CD4-positive, alpha-beta T cell (primary cell): ENCODE results near the gene GBGT1. TPM values are rescaled to one million over a fixed set of nuclear protein-coding genes. Genes with fewer than 3 reads are reported as not detected.

Source experiments
- ATAC-seq: fragments of 200-7000 bp; cut with Tn5 transposase; one replicate; pipeline ENCODE4 v1.10.0; 2022; ENCODE audit warnings: mild to moderate bottlenecking; ENCODE audit not compliant: poor library complexity
- CTCF ChIA-PET: fragments of 350-600 bp; sonication (Branson Sonifier 250); formaldehyde crosslinking; loops from one replicate; lab custom pipeline; 2021; ENCODE audit warnings: antibody characterized with exemption, inconsistent platforms; lab: Charles Lee
- POLR2A ChIA-PET: fragments of 350-600 bp; sonication (Branson Sonifier 250); formaldehyde crosslinking; loops from one replicate; lab custom pipeline; 2021; ENCODE audit warnings: antibody characterized with exemption, inconsistent platforms; lab: Charles Lee
- DNase-seq, 14 experiments: peaks; one replicate each; pipeline ENCODE4 v3.0.0-alpha.2; 2013 to 2020; ENCODE audit warnings: mixed read lengths in 2 of 14
- H3K27ac ChIP-seq, 2 donors: one replicate each; pipeline versions ENCODE4 v1.5.1 to v1.7.0; 2013; ENCODE audit warnings: low read length in 2 of 2, low read depth in 1 of 2, mild to moderate bottlenecking in 1 of 2
- H3K27me3 ChIP-seq, 2 experiments: 1 replicate in 1 of 2; 2 replicates in 1 of 2; pipeline versions ENCODE4 v1.6.1 to v1.7.0; 2013; ENCODE audit warnings: low read length in 2 of 2, control low read depth in 1 of 2, mild to moderate bottlenecking in 1 of 2, moderate library complexity in 1 of 2; ENCODE audit not compliant: insufficient read depth in 2 of 2, control insufficient read depth in 1 of 2
- H3K36me3 ChIP-seq: one replicate; pipeline ENCODE4 v1.6.1; 2013; ENCODE audit warnings: low read length, control low read depth; ENCODE audit not compliant: insufficient read depth
- H3K4me1 ChIP-seq: one replicate; pipeline ENCODE4 v1.6.1; 2013; ENCODE audit warnings: low read length, control low read depth; ENCODE audit not compliant: insufficient read depth
- H3K4me3 ChIP-seq: one replicate; pipeline ENCODE4 v1.5.1; 2013; ENCODE audit warnings: mild to moderate bottlenecking, low read length, moderate library complexity
- H3K9me3 ChIP-seq, 2 experiments: 1 replicate in 1 of 2; 2 replicates in 1 of 2; pipeline versions ENCODE4 v1.6.1 to v1.7.0; 2013; ENCODE audit warnings: low read length in 2 of 2, mild to moderate bottlenecking in 2 of 2, control low read depth in 1 of 2, moderate library complexity in 1 of 2; ENCODE audit not compliant: control insufficient read depth in 1 of 2, insufficient read depth in 1 of 2
- H3K27ac Mint-ChIP-seq: one replicate; pipeline ENCODE4 v1.8.0; 2020; ENCODE audit warnings: mixed read lengths
- H3K27me3 Mint-ChIP-seq: one replicate; pipeline ENCODE4 v1.8.0; 2021; ENCODE audit warnings: mixed read lengths
- H3K36me3 Mint-ChIP-seq: one replicate; pipeline ENCODE4 v1.8.0; 2021; ENCODE audit warnings: low read depth, mixed read lengths
- H3K4me1 Mint-ChIP-seq: one replicate; pipeline ENCODE4 v1.8.0; 2021; ENCODE audit warnings: low read depth, mixed read lengths
- H3K4me3 Mint-ChIP-seq: one replicate; pipeline ENCODE4 v1.8.0; 2020; ENCODE audit warnings: mild to moderate bottlenecking, mixed read lengths
- H3K9me3 Mint-ChIP-seq: one replicate; pipeline ENCODE4 v1.8.0; 2020; ENCODE audit warnings: mixed read lengths
- CTCF ChIP-seq: fragments of 200-600 bp; IDR thresholded peaks from one replicate; pipeline ENCODE4 v1.8.0; 2022; ENCODE audit warnings: antibody characterized with exemption, mild to moderate bottlenecking
- intact Hi-C, 2 experiments: fragments of 100-400 bp; cut with DNase I in 1 of 2; cut with micrococcal nuclease in 1 of 2; formaldehyde crosslinking; loops; one replicate each; pipeline versions ENCODE4 v1.15.1 to v1.9.0; 2023 to 2025; cut with DNase I, micrococcal nuclease
- total RNA-seq, 174 experiments: library from RNA in 2 of 174; stranded (reverse) in 2 of 174; gene quantifications; one replicate each; pipeline ENCODE4 v1.2.3 and lab custom pipeline; 2021 to 2026

The GBGT1 gene
- total RNA-seq, 2 experiments from 2014 or later = 1.3 to 1.8 TPM

GRCh38 chr9:133116346-133117231 lies 47.1 kb downstream of the GBGT1 start:
- Mint-ChIP-seq H3K4me1 (peaks cover 53% of the 10 kb centered on the region), H3K4me3 (no peak overlapping the region), H3K9me3 (no peaks in the 10 kb centered on the region), H3K27me3 (no peaks in the 10 kb centered on the region), H3K27ac (peak overlapping the region; percentile 79), H3K36me3 (peaks cover 24% of the 10 kb centered on the region)
- Histone ChIP-seq H3K36me3 (peaks cover 29% of the 10 kb centered on the region), H3K9me3 (no peaks in the 10 kb centered on the region), H3K4me1 (peaks cover 94% of the 10 kb centered on the region), H3K27ac (no peak overlapping the region), H3K4me3 (no peak overlapping the region), H3K27me3 (no peaks in the 10 kb centered on the region)
- intact Hi-C loops = no loop called here
- ATAC-seq (no peak), DNase-seq (peak in 1 of 14 experiments; percentile 4)
- ChIA-PET POLR2A (interaction anchor here (1.3 to 1.6 kb wide), 4 partner anchors 17 to 33 kb away, joined by 4 to 10 read pairs (median 5); no protein-coding TSS in a partner anchor), CTCF (interaction anchor here (1.3 to 6.5 kb wide), 3 partner anchors 28 to 31 kb away, joined by 4 to 41 read pairs (median 12); no protein-coding TSS in a partner anchor)
- TF ChIP-seq CTCF = no peak

GRCh38 chr9:133115604-133116345 lies 47.9 kb downstream of the GBGT1 start:
- Mint-ChIP-seq H3K36me3 (peaks cover 29% of the 10 kb centered on the region), H3K4me3 (peak overlapping the region; percentile 30), H3K27ac (peak overlapping the region; percentile 81), H3K9me3 (no peaks in the 10 kb centered on the region), H3K4me1 (peaks cover 49% of the 10 kb centered on the region), H3K27me3 (no peaks in the 10 kb centered on the region)
- H3K36me3 ChIP-seq = peaks cover 36% of the 10 kb centered on the region
- no peaks in the 10 kb centered on the region for H3K9me3 ChIP-seq
- H3K4me3 ChIP-seq = no peak overlapping the region
- H3K27me3 ChIP-seq = no peaks in the 10 kb centered on the region
- peak in 6 of 14 experiments; percentile 9 to 69 (median 48) for DNase-seq
- intact Hi-C loops = no loop called here
- ChIA-PET POLR2A (interaction anchor here (1.3 to 1.6 kb wide), 4 partner anchors 9 to 28 kb away, joined by 3 to 7 read pairs (median 4); no protein-coding TSS in a partner anchor), CTCF (interaction anchor here (0.8 to 1.8 kb wide), 2 partner anchors 28 to 32 kb away, joined by 3 to 12 read pairs; no protein-coding TSS in a partner anchor)
- peak; percentile 61 for ATAC-seq
- H3K27ac ChIP-seq = no peak overlapping the region
- TF ChIP-seq CTCF = no peak
- H3K4me1 ChIP-seq = peaks cover 90% of the 10 kb centered on the region

GRCh38 chr9:133114886-133115603 lies 48.7 kb downstream of the GBGT1 start:
- no peak overlapping the region for H3K4me3 Mint-ChIP-seq
- Histone ChIP-seq H3K27ac (peak overlapping the region in 1 of 2 donors; percentile 16), H3K4me3 (no peak overlapping the region), H3K4me1 (peaks cover 83% of the 10 kb centered on the region), H3K9me3 (no peaks in the 10 kb centered on the region), H3K27me3 (no peaks in the 10 kb centered on the region), H3K36me3 (peaks cover 43% of the 10 kb centered on the region)
- no peaks in the 10 kb centered on the region for H3K27me3 Mint-ChIP-seq
- H3K4me1 Mint-ChIP-seq = peaks cover 43% of the 10 kb centered on the region
- intact Hi-C loops = no loop called here
- CTCF ChIA-PET = interaction anchor here (0.8 to 1.8 kb wide), 3 partner anchors 29 to 33 kb away, joined by 3 to 12 read pairs (median 5); no protein-coding TSS in a partner anchor
- DNase-seq (no peak), ATAC-seq (no peak)
- H3K27ac Mint-ChIP-seq = peak overlapping the region; percentile 81
- H3K9me3 Mint-ChIP-seq = no peaks in the 10 kb centered on the region
- POLR2A ChIA-PET = interaction anchor here (1.4 to 1.6 kb wide), 3 partner anchors 8 to 29 kb away, joined by 3 to 7 read pairs (median 4); no protein-coding TSS in a partner anchor
- no peak for TF ChIP-seq CTCF
- H3K36me3 Mint-ChIP-seq = peaks cover 34% of the 10 kb centered on the region
